Activated CD8-positive, alpha-beta memory T cell treated with anti-CD3 and anti-CD28 coated beads, Interleukin-2, amount 50 U/mL, for 24 hours (primary cell): ENCODE results near the gene ZNF638.
"Not testable (repeated sequence)": the region's sequence is repeated elsewhere in the genome, so short reads cannot be mapped to it uniquely, and the experiment has no call there.

Source experiments
- DNase-seq: peaks from one replicate; pipeline ENCODE4 v3.0.0-alpha.2; 2020; ENCODE audit errors: extremely low read depth

Gene ZNF638

DNA sequence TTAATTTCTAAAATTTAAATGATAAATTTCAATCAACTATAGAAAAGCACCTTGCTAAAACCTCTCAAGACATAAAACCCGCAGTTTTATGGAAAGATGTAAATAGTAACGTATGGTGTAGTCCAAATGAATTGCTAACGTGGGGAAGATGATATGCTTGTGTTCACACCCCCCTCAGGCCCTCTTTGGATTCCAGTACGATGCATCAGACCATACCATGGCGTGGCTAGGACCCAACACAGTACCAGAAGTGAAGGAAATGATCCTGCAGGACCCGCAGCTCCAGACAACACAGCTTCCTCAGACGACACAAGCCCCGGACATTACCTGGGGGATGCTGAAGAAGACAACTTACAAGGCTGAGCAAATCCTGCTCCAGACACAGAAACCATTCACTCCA, 61.6 kb downstream of the ZNF638 start:
- DNase-seq, result no peak

- no peak for DNase-seq
Observed at GRCh38 chr2:71395471-71395870, 63.9 kb downstream of the ZNF638 start.

DNA sequence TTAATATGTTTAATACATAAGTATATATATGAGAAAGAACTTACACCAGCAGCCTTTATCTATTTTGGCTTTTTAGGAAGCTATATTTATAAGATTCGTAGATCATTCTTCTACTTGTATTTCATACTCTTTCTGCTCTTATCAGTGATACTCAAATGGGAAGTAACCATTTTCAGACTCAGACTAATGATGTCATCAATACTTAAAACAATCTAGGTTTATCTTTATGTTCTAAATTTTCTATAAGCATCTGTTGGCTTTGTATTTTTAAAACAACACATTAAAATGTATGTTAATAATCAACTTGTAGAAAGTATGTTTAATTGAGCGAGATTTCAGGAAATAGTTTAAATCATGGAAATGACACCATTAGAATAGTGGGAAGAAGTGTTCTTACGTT, 70.8 kb downstream of the ZNF638 start:
- DNase-seq, result no peak

DNA sequence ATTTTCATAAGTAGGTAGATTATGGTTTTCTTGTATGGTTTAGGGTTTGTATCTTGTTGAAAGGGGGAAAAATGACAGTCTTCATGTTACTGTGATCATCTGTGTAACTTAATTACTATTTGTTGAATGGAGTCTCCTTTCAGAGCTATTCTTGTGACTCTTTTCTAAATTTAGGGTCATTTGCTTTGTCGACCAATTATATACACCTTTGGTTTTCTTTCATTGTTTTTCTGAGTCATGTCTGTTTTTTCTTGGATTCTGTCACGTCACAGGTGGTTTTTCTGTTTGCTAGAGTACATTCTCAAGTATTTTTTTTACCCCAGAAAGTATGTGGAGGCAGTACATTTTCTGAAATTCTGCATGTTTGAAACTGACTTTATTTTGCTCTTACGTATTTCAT, 78.0 kb downstream of the ZNF638 start:
- no peak for DNase-seq

GRCh38 chr2:71410696-71411095, 79.1 kb downstream of the ZNF638 start:
- no peak for DNase-seq

DNA sequence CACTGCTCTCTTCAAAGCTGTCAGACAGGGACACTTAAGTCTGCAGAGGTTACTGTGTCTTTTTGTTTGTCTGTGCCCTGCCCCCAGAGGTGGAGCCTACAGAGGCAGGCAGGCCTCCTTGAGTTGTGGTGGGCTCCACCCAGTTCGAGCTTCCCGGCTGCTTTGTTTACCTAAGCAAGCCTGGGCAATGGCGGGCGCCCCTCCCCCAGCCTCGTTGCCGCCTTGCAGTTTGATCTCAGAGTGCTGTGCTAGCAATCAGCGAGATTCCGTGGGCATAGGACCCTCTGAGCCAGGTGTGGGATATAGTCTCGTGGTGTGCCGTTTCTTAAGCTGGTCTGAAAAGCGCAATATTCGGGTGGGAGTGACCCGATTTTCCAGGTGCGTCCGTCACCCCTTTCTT, 85.3 kb downstream of the ZNF638 start:
- not testable (repeated sequence) for DNase-seq

DNA sequence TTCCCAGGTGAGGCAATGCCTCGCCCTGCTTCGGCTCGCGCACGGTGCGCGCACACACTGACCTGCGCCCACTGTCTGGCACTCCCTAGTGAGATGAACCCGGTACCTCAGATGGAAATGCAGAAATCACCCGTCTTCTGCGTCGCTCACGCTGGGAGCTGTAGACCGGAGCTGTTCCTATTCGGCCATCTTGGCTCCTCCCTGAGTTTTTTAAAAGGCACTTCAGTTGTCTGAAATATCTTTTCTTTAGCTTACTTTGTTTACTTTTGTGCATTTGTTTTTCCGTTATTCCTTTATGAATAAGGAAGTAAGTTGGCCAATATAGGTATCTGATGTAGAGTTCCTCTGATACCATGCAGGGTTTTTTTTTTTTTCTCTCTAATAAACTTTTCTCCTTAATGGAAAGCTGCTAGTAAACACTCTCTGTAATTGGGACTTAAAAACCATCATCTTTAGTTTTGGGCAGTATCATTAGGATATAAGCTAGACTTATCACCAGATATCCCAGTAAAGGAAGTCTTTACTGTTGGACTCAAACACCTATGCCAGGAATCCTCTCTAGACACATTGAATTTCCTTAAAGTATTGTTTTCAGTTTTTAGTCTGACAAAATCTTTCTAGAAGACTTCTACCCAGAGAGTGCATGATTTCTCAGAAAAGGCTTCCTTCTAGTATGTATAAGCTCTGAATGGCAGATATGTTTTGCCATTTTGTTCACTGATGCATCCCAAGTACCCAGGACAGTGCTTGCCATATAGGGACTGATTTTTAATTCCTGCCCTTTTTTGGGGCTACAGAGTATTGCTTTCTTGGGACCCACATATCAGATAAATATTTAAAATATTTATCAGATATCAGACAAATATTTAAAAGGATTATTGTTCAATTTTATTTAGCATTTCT, 86.0 kb downstream of the ZNF638 start:
- DNase-seq, result no peak

DNA sequence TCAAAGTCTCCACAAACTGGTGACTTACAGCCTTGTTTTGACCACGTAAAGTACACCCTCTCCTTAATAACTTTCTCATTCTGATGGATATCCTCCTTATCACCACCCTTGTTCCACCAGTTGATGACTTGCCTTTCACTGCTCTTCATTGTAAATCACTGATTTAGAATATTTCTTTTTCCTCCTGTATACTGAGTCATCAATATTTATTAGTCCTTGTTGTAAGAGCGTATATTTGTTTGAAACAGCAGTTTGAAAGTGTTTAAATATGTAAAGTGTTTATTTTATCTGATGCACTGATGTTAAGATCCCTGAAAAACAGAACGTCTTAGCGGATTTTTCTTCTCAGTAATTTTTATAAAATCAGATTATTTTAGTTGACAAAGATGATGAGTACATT, 87.6 kb downstream of the ZNF638 start:
- DNase-seq, result no peak

- DNase-seq, result no peak
Observed at GRCh38 chr2:71419976-71420375, 88.4 kb downstream of the ZNF638 start.

DNA sequence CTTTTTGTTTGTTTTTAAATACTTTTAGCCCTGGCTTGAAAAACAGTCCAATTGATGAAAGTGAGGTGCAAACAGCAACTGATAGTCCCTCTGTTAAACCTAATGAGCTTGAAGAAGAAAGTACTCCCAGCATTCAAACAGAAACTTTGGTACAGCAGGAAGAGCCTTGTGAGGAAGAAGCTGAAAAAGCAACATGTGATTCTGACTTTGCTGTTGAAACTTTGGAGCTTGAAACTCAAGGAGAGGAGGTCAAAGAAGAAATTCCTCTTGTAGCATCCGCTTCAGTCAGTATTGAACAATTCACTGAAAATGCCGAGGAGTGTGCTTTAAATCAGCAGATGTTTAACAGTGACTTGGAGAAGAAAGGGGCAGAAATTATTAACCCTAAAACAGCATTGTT, 91.2 kb downstream of the ZNF638 start:
- DNase-seq, result no peak

DNA sequence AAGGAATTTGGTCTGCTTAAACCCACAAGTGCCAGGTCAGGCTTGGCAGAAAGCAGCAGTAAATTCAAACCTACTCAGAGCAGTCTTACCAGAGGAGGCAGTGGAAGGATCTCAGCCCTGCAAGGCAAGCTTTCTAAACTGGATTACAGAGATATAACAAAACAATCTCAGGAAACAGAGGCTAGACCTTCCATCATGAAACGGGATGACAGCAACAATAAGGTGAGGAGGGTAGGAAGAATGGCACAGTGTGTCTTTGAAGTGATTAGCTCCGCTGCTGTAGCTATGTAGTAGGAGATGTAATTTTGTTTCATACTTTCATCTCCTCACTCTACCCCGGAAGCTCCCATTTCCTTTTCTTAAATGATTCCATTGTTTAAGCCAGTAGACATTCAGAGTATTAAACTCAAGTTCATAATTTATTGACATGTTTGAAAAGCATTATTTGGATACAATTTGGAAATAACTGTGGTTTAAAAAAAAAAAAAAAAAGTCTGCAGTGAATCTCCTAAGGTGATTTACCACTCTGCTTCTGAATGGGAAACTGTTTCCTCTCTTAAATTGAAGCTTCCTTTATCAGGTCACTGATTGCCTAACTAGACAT, 92.3 kb downstream of the ZNF638 start:
- DNase-seq, result no peak

GRCh38 chr2:71426721-71427120, 95.1 kb downstream of the ZNF638 start:
- DNase-seq, result no peak

DNA sequence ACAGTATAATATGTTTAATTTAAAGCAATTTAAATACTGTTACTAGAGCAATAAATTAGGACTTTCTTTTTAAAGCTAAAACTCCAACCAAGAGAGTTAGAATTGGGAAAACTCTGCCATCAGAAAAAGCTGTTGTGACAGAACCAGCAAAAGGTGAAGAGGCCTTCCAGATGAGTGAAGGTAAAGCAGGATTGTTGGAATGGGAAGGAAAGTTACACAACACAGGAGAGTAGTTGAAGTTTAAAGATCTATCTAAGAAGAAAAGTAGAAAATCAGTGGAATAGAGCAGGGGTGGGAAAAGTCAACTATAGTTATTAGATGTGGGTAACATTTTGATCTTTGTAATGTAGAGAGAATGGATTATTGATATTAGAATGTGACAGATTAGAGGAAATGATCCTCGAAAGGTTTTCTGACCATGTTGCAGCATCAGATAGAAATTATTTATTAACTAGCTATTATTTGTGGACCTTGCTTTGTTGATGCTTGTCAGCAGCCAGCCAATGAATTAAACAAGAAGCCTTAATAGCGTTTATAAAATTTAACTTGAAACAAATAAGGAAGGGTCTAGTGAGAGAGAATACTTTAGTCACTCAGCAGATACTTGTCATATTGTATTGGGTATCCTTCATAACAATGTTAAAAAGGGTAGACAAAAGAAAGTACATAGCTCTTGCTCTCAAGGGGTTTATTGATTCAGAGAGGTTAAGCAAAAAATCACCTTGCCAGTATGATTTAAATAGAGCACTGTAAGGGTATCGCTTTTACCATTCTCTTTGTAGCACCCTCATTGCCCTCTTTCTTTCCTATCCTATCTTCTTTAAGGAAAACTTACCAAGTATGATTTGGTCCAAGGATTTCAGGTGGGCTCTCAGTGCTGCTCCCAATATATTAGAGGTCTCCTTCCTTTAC, 97.1 kb downstream of the ZNF638 start:
- DNase-seq, result no peak

DNA sequence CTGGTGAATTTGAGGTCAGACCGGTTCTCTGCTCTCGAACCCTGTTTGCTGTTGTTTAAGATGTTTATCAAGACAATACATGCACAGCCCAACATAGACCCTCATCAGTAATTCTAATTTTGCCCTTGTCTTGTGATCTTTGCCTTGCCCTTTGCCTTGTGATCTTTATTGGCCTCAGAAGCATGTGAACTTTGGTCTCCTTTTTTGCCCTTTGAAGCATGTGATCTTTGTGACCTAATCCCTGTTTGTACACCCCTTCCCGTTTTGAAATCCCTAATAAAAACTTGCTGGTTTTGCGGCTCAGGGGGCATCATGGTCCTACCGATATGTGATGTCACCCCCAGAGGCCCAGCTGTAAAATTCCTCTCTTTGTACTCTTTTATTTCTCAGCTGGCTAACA, 113.6 kb downstream of the ZNF638 start:
- not testable (repeated sequence) for DNase-seq

DNA sequence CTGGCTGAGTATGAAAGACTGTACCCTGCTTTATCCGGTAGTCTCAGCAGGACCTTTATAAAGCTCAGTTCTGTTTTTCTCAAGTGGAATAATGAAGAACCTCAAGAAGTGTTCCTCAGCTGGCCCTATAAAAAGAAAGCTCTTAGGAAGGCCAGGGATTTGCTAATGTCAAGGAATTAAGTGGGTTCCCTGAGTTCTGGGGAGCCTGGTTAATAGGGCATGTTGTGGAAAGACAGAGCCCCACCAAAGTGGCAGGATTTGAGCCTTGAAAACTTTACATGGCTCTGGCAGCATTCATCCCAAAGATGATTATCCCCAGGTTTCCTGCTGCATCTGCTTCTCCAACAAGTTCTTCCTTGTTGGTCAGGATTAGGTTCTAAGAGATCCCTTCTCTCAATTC, 114.9 kb downstream of the ZNF638 start:
- DNase-seq, result no peak

DNA sequence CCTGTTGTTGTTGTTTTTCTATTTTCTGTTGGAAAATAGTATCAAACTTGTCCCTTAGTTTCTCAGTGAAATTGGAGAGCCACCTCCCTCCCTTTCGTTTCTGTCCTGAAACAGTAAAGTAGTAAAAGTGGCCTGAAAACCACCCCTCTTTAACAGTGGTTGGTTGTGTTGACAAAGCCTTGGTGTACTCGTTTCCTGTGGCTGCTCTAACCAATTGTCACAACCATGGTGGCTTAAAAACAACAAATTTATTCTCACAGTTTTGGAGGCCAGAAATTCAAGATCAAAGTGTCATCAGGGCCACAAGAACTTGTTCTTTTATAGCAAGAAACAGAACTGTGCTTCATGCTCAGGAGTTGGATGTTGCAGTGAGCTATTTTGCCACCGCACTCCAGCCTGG, 117.8 kb downstream of the ZNF638 start:
- no peak for DNase-seq

DNA sequence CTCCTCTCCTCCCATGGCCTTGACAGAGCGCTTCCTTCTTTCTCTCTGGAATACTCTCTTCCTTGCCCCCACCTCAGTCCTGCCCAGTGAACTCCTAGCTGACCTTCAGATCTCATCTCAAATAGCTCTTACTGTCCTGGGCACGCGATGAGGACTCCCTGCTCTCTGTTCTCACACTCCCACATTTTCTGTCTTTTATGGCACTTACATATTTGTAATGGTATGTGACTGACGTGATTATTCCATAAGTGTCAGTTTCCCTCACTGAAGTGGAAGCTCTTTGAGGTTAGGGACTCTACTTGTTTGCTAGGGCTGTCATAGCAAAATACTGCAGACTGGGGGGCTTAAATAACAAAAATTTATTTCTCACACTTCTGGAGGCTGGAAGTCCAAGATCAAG, 120.1 kb downstream of the ZNF638 start:
- no peak for DNase-seq

- no peak for DNase-seq
Observed at GRCh38 chr2:71452565-71452964, 121.0 kb downstream of the ZNF638 start.

DNA sequence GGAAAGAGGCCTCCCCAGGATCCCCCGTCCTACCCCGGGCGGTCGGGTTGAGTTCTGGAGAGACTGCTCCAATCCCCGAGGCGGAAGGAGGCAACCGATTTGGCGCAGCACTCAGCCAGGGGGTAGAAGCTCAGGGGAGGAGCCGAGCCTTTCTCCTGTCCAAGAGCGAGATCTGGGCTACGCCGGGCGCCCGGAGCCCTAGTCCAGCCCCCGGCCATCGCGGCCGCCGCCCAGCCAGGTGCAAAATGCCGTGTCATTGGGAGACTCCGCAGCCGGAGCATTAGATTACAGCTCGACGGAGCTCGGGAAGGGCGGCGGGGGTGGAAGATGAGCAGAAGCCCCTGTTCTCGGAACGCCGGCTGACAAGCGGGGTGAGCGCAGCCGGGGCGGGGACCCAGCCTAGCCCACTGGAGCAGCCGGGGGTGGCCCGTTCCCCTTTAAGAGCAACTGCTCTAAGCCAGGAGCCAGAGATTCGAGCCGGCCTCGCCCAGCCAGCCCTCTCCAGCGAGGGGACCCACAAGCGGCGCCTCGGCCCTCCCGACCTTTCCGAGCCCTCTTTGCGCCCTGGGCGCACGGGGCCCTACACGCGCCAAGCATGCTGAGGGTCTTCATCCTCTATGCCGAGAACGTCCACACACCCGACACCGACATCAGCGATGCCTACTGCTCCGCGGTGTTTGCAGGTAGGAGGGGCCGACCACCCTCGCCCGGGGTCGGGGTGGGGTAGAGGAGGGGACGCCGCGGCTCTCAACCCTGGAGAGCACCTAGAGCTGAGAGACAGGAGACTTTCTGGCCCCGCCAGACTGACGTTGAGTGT, 122.0 kb downstream of the ZNF638 start, which contains the start of gene DYSF:
Gene DYSF (plus strand): TSS at position 158 of the 817 bp plus-strand sequence.
- no peak for DNase-seq

DNA sequence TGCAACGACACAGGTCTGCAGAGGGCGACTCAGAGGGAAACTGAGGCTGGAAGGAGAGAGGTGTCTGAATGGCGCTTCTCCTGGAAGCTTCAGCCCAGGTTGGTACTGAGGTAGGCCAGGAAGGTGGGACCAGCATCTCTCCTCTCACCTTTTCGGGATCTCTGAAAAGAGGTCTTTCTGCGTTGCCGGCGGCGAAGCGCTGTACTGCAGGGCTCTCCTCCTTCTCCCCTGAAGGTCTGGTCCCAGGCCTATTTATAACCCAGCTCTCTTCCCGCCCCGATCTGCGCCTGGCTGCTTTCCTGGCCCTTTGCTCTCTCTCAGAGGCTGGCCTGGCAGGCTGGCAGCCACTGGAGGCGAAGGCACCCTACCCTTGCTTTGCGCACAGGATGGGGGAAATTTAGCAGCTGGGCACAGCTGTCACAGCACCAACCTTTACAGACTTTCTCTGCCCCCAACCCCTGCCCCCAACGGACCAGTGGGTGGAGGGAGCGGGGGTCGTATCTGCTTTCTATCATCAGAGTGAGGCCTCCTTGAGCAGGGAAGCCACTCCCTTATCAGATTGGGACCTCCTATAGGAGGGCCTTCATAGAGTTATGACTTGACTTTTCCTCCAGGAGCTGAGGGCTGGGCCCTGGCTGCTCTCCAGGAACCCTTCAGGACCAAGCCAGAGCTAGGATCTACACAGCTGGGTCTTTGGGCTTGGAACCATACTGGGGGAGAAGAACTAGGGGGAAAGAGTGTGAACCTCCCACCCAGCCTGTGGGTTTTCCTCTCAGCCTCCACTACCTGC, 122.8 kb downstream of the ZNF638 start:
- DNase-seq, result no peak
